ENCODE data around the gene CCDC88C.

The CCDC88C gene

DNA sequence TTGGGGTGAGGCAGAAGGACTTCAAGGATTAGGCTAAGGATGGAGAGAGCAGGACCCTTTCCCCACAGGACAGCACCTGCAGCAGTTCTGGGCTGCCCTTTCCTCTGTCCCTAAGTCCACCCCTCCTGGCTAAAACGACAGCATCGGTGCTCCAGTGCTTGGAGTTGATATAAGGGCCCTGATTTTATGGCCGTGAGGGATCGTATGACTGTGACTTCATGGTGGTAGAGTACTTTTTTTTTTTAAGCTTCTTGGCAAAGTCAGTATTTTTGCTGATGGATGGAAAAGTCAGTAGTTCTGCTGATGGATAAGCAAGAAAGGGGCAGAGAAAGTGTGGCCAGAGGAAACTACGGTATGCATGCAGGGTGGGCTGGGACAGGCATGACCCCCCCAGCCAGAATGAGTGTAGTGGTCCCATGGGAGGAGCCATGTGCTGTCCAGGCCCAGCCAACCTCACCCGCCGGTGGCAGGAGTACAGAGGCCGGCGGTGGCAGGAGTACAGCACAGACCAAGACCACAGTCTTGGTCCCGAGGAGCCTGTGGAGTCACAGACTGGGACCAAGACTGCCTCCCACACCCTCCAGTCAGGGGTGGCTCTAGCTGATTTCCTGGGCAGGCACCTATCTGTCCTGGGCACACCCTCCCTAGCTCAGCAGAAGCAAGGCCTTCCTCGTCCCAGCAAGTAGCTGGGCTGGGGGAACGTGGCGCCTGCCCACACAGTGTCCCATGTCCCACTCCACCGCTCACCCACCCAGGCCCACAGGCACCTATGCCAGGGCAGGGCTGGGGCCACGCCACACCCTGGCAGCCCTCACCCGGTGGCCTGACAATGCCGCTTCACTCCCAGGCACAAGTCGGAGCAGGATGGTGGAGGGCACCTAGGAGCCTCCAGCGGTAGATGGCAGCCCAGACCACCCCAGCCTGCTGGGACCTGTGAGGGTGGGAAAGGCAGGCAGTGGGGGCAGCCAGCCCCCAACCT is 46.3 kb downstream of the CCDC88C start:
- H3K4me3 ChIP-seq (replicated peaks; ENCODE audit: low read depth, low read length): no peak overlapping the region
- DNase-seq (ENCODE audit: extremely low read depth, low read depth): no peak
- TF ChIP-seq, protein P1, sequence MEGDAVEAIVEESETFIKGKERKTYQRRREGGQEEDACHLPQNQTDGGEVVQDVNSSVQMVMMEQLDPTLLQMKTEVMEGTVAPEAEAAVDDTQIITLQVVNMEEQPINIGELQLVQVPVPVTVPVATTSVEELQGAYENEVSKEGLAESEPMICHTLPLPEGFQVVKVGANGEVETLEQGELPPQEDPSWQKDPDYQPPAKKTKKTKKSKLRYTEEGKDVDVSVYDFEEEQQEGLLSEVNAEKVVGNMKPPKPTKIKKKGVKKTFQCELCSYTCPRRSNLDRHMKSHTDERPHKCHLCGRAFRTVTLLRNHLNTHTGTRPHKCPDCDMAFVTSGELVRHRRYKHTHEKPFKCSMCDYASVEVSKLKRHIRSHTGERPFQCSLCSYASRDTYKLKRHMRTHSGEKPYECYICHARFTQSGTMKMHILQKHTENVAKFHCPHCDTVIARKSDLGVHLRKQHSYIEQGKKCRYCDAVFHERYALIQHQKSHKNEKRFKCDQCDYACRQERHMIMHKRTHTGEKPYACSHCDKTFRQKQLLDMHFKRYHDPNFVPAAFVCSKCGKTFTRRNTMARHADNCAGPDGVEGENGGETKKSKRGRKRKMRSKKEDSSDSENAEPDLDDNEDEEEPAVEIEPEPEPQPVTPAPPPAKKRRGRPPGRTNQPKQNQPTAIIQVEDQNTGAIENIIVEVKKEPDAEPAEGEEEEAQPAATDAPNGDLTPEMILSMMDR (IDR thresholded peaks at IDR 0.05; ENCODE audit: low read depth, low read length, missing control alignments): no peak

DNA sequence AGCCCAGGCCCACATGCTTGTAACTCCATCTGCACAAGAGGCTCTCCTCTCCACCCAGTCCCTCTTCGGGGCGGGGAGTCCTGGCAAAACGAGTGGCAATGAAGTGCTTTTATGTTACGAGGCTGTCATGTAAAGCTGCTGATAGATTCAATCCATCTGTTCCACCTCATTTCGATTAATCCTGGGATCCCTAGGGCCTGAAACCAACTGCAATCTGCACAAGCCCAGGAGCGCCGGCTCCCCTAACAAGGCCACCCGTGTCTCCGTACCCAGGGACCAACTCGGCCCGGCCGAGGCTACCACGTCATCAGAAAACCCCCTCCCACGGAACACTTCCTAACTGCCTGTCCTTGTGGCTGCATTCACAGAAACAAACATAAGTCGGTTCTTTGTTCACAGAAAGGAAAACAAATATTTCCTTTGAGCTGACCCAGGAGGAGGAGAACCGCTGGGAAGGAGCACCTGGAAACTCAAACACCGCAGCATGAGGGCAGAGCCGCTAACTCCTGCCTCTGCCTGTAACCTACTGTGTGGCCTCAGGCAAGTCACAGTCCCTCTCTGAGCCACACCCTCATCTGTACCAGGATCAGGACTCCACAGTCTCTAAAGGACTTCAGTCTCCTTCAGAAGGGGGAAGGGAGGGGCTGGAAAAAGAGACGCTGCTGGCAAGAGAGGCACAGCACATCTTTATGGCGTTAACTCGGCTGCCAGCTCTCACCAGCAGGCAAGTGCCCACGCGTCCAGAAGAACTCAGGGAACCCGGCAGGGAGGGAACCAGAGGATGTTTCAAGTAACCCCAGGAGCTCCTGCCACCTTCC is 47.8 kb downstream of the CCDC88C start:
- DNase-seq (ENCODE audit: extremely low read depth, low read depth): no peak
- H3K4me3 ChIP-seq (replicated peaks; ENCODE audit: low read depth, low read length): no peak overlapping the region
- TF ChIP-seq, protein P1 (IDR thresholded peaks at IDR 0.05; ENCODE audit: low read depth, low read length, missing control alignments): no peak

DNA sequence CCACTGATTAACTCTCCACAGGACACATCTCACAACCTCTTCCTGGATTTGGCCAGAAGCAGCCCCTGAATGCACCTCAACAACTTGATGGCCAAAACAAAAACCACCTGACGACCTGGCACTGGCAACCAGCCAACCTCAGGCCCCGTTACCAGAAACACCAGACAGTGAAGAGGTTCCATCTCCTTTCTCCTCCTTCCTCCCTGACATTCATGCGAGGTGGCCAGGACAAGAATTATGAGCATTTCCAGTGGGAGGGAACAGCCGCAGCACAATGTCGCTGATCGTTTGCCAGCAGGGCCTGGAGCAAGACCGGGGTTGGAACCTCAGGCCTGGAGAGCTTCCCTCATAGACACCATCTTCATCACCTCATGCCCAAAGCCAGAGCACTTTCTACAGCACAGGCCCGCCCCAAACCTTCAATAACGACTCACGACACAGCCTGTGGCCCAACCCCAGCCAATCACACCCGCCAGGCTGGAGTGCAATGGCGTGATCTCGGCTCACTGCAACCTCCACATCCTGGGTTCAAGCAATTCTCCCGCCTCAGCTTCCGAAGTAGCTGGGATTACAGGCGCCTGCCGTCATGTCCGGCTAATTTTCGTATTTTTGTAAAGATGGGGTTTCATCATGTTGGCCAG is 48.7 kb downstream of the CCDC88C start:
- no peak overlapping the region for H3K4me3 ChIP-seq (replicated peaks; ENCODE audit: low read depth, low read length)
- TF ChIP-seq, protein P1 (IDR thresholded peaks at IDR 0.05; ENCODE audit: low read depth, low read length, missing control alignments): no peak
- no peak for DNase-seq (ENCODE audit: extremely low read depth, low read depth)

DNA sequence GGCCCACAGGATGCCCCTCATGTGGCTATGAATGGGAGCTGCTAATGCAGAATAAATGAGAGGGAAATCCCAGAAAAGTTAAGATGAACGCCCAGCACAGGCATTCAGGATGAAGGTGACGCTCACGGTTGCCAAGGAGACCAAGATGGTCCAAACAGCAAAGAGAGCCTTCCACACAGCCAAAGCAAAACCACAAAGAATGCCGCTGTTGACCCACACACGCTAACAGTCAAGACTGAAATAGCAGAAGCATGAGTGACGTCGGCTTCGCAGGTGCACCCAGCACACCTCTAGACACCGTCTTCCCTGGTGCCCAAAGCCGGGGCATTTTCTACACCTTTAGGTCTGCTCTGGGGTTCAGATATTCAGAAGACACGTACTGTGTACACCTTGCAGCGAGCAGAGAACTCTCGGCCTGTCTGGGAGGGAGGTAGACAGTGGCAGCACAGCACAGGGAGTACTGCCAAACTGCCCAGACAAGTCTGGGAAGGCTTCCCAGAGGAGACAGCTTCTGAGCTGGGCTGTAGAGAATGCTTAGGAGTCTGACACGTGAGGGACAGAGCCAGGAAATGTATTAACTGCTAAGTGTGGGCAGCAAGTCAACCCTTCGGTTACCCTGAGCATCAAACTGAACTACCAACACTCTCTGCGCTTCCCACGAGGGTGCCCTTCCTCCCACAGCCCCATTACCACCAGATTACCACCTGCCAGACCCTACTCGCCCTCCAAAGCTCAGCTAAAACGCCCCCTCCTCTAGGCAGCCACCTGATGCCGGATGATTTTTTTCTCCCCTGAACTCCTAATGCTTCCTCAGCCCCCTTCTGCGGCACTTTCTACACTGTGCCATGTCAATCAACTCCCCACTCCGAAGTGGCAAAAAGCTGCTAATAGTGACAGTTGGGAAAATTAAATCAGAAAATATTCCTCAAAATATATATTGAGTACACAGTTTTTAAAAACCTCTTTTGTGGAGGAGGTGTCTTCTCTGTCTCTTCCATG is 50.1 kb downstream of the CCDC88C start:
- no peak for DNase-seq (ENCODE audit: extremely low read depth, low read depth)
- TF ChIP-seq, protein P1 (IDR thresholded peaks at IDR 0.05; ENCODE audit: low read depth, low read length, missing control alignments): no peak
- no peak overlapping the region for H3K4me3 ChIP-seq (replicated peaks; ENCODE audit: low read depth, low read length)

DNA sequence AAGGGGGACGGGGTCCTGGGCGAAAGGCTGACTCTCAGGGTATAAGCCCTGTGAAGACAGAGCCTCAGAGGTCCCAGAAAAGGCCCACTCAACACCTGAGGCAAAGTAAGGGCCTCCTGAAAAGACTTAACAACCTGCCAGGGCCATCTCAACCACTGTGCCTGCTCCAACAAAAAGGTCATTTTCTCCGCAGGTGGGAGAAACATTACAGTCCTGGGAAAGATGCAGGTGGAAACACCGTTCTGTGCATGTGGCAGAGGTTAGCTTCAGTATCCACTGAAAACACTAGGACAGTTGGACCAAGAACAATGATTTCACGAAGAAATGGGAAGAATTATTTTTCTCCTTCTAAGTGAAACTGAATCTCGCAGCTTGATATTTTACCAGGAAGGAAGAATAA is 50.9 kb downstream of the CCDC88C start:
- H3K4me3 ChIP-seq (replicated peaks; ENCODE audit: low read depth, low read length): no peak overlapping the region
- TF ChIP-seq, protein P1 (IDR thresholded peaks at IDR 0.05; ENCODE audit: low read depth, low read length, missing control alignments): no peak
- DNase-seq (ENCODE audit: extremely low read depth, low read depth): no peak
